Measurements from ENCODE around the gene ARHGAP24. TPM values are rescaled to one million over a fixed set of nuclear protein-coding genes. Genes with fewer than 3 reads are reported as not detected.

ARHGAP24 gene
- total RNA-seq, 1 donor from 2014 or later = 10.9 TPM

- no peak for DNase-seq (ENCODE audit: extremely low spot score, unreplicated experiment)
These were observed 68.9 kb downstream of the ARHGAP24 start for GRCh38 chr4:85543832-85544231.

GRCh38 chr4:85544751-85545150 lies 69.8 kb downstream of the ARHGAP24 start:
- TF ChIP-seq, protein P1, sequence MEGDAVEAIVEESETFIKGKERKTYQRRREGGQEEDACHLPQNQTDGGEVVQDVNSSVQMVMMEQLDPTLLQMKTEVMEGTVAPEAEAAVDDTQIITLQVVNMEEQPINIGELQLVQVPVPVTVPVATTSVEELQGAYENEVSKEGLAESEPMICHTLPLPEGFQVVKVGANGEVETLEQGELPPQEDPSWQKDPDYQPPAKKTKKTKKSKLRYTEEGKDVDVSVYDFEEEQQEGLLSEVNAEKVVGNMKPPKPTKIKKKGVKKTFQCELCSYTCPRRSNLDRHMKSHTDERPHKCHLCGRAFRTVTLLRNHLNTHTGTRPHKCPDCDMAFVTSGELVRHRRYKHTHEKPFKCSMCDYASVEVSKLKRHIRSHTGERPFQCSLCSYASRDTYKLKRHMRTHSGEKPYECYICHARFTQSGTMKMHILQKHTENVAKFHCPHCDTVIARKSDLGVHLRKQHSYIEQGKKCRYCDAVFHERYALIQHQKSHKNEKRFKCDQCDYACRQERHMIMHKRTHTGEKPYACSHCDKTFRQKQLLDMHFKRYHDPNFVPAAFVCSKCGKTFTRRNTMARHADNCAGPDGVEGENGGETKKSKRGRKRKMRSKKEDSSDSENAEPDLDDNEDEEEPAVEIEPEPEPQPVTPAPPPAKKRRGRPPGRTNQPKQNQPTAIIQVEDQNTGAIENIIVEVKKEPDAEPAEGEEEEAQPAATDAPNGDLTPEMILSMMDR (conservative IDR thresholded peaks at IDR 0.05) = no peak
- no peaks in the 10 kb centered on the region for H3K4me1 Mint-ChIP-seq (ENCODE audit: unreplicated experiment)
- H3K4me3 Mint-ChIP-seq = no peak overlapping the region
- no peak overlapping the region for H3K27ac Mint-ChIP-seq
- H3K9me3 Mint-ChIP-seq = peaks cover 4% of the 10 kb centered on the region
- no peaks in the 10 kb centered on the region for H3K36me3 Mint-ChIP-seq
- H3K27me3 Mint-ChIP-seq = no peaks in the 10 kb centered on the region
- DNase-seq (ENCODE audit: extremely low spot score, unreplicated experiment) = no peak

More at GRCh38 chr4:85543832-85544231, 68.9 kb downstream of the ARHGAP24 start:
- no peak overlapping the region for H3K4me3 Mint-ChIP-seq
- no peak overlapping the region for H3K27ac Mint-ChIP-seq
- H3K27me3 Mint-ChIP-seq = no peaks in the 10 kb centered on the region
- TF ChIP-seq, protein P1 (conservative IDR thresholded peaks at IDR 0.05) = no peak
- H3K9me3 Mint-ChIP-seq = no peaks in the 10 kb centered on the region
- H3K4me1 Mint-ChIP-seq (ENCODE audit: unreplicated experiment) = no peaks in the 10 kb centered on the region
- H3K36me3 Mint-ChIP-seq = no peaks in the 10 kb centered on the region

- H3K36me3 Mint-ChIP-seq = peaks cover 3% of the 10 kb centered on the region
- no peaks in the 10 kb centered on the region for H3K27me3 Mint-ChIP-seq
- TF ChIP-seq, protein P1 (conservative IDR thresholded peaks at IDR 0.05) = no peak
- H3K4me1 Mint-ChIP-seq (ENCODE audit: unreplicated experiment) = no peaks in the 10 kb centered on the region
- no peak overlapping the region for H3K27ac Mint-ChIP-seq
- H3K9me3 Mint-ChIP-seq = peaks cover 10% of the 10 kb centered on the region
- no peak for DNase-seq (ENCODE audit: extremely low spot score, unreplicated experiment)
- no peak overlapping the region for H3K4me3 Mint-ChIP-seq
These were observed 73.2 kb downstream of the ARHGAP24 start for GRCh38 chr4:85548116-85548515.

- Mint-ChIP-seq H3K27ac (no peak overlapping the region), H3K27me3 (no peaks in the 10 kb centered on the region), H3K9me3 (peaks cover 12% of the 10 kb centered on the region), H3K4me3 (no peak overlapping the region), H3K36me3 (peaks cover 3% of the 10 kb centered on the region), H3K4me1 (ENCODE audit: unreplicated experiment) (no peaks in the 10 kb centered on the region)
- TF ChIP-seq, protein P1 (conservative IDR thresholded peaks at IDR 0.05) = no peak
- no peak for DNase-seq (ENCODE audit: extremely low spot score, unreplicated experiment)
These were observed 73.9 kb downstream of the ARHGAP24 start for GRCh38 chr4:85548841-85549240.

DNA sequence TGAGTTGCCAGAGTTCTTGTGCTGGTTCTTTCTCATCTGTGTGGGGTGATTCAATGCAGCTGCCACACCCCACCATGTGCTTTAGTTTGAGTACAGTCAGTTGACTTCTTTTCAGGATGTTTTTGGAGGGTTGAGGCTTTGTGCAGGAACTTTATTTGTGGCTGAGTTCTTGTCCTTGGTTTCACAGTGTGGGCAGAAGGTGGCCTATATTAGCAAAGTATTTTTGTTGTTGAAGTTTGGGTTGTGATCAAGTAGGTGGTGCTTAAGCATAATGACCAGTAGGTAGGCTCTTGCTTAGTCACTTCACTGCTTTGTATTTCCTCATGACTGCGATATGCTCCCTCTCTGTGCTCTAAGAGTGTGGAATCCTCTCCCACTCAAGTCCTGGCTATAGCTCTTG lies 80.3 kb downstream of the ARHGAP24 start:
- peaks cover 3% of the 10 kb centered on the region for H3K36me3 Mint-ChIP-seq
- H3K9me3 Mint-ChIP-seq = peaks cover 11% of the 10 kb centered on the region
- TF ChIP-seq, protein P1 (conservative IDR thresholded peaks at IDR 0.05) = no peak
- H3K4me3 Mint-ChIP-seq = no peak overlapping the region
- no peaks in the 10 kb centered on the region for H3K27me3 Mint-ChIP-seq
- no peak overlapping the region for H3K27ac Mint-ChIP-seq
- peaks cover 3% of the 10 kb centered on the region for H3K4me1 Mint-ChIP-seq (ENCODE audit: unreplicated experiment)
- no peak for DNase-seq (ENCODE audit: extremely low spot score, unreplicated experiment)

GRCh38 chr4:85556283-85556682 lies 81.3 kb downstream of the ARHGAP24 start:
- TF ChIP-seq, protein P1 (conservative IDR thresholded peaks at IDR 0.05) = no peak
- no peak for DNase-seq (ENCODE audit: extremely low spot score, unreplicated experiment)
- Mint-ChIP-seq H3K36me3 (peaks cover 3% of the 10 kb centered on the region), H3K4me3 (no peak overlapping the region), H3K27ac (no peak overlapping the region), H3K4me1 (ENCODE audit: unreplicated experiment) (peaks cover 3% of the 10 kb centered on the region), H3K27me3 (no peaks in the 10 kb centered on the region), H3K9me3 (peaks cover 11% of the 10 kb centered on the region)

All from type B pancreatic cell (in vitro differentiated cells).